Activated T-cell treated with anti-CD3 and anti-CD28 coated beads for 48 hours (primary cell): ENCODE measurements around the gene RNF126.
"Not testable (repeated sequence)": the region's sequence is repeated elsewhere in the genome, so short reads cannot be mapped to it uniquely, and the experiment has no call there.

ENCODE experiments used
- DNase-seq: peaks from one replicate; pipeline ENCODE4 v3.0.0-alpha.2; 2020; ENCODE audit warnings: low read depth

Gene RNF126

GRCh38 chr19:628168-628567, 34.8 kb downstream of the RNF126 start:
- DNase-seq = no peak

- DNase-seq = not testable (repeated sequence)
Measured at GRCh38 chr19:626566-626965, 36.4 kb downstream of the RNF126 start.

- DNase-seq = no peak
Measured at GRCh38 chr19:625257-625656, 37.8 kb downstream of the RNF126 start.

- DNase-seq = no peak
Measured at GRCh38 chr19:624433-625109, 38.4 kb downstream of the RNF126 start.

- DNase-seq = no peak
Measured at GRCh38 chr19:623974-624373, 39.0 kb downstream of the RNF126 start.

GRCh38 chr19:623175-623916, 39.7 kb downstream of the RNF126 start:
- no peak for DNase-seq

GRCh38 chr19:622666-623065, 40.3 kb downstream of the RNF126 start:
- no peak for DNase-seq

- no peak for DNase-seq
Measured at GRCh38 chr19:621819-622218, 41.2 kb downstream of the RNF126 start.

GRCh38 chr19:621191-621590, 41.8 kb downstream of the RNF126 start:
- DNase-seq = not testable (repeated sequence)

- no peak for DNase-seq
Measured at GRCh38 chr19:620166-620862, 42.7 kb downstream of the RNF126 start.

GRCh38 chr19:619286-620002, 43.6 kb downstream of the RNF126 start:
- no peak for DNase-seq

- DNase-seq = no peak
Measured at GRCh38 chr19:618674-619285, 44.2 kb downstream of the RNF126 start.

GRCh38 chr19:618247-618619, 44.8 kb downstream of the RNF126 start:
- DNase-seq = no peak

GRCh38 chr19:617551-618246, 45.3 kb downstream of the RNF126 start:
- DNase-seq = no peak

GRCh38 chr19:616747-617526, 46.1 kb downstream of the RNF126 start:
- DNase-seq = no peak

GRCh38 chr19:616062-616700, 46.8 kb downstream of the RNF126 start:
- DNase-seq = no peak

GRCh38 chr19:615619-616018, 47.4 kb downstream of the RNF126 start:
- no peak for DNase-seq

GRCh38 chr19:613732-614567, 49.1 kb downstream of the RNF126 start:
- DNase-seq = no peak

GRCh38 chr19:612941-613340, 50.1 kb downstream of the RNF126 start:
- DNase-seq = no peak
